BE2C (cell line): ENCODE results near the gene OMP.

ENCODE experiments used
- DNase-seq: peaks from one replicate; pipeline ENCODE4 v3.0.0-alpha.2; 2020
- H3K27me3 ChIP-seq: fragments of 250-450 bp; sonication (Bioruptor Pico); 2 replicates; pipeline ENCODE4 v1.5.1; 2020; ENCODE audit warnings: mild to moderate bottlenecking
- H3K36me3 ChIP-seq: fragments of 250-450 bp; sonication (Bioruptor Pico); 2 replicates; pipeline ENCODE4 v1.5.1; 2020; ENCODE audit warnings: mild to moderate bottlenecking
- H3K4me1 ChIP-seq: fragments of 250-450 bp; sonication (Bioruptor Pico); 2 replicates; pipeline ENCODE4 v1.5.1; 2020
- H3K4me3 ChIP-seq: 2 replicates; pipeline ENCODE4 v1.5.1; 2011; ENCODE audit warnings: low read depth, low read length
- H3K9me3 ChIP-seq: fragments of 250-450 bp; sonication (Bioruptor Pico); 2 replicates; pipeline ENCODE4 v1.5.1; 2020
- TF ChIP-seq, protein P1 (sequence below): IDR thresholded peaks from 2 replicates; pipeline ENCODE4 v1.5.1; 2012; ENCODE audit warnings: mild to moderate bottlenecking, low read depth, low read length

Gene OMP

GRCh38 chr11:77082838-77083565, 19.6 kb upstream of the OMP start:
- peaks cover 14% of the 10 kb centered on the region for H3K4me1 ChIP-seq
- H3K4me3 ChIP-seq: no peak overlapping the region
- DNase-seq: peak; percentile 71
- TF ChIP-seq, protein P1, sequence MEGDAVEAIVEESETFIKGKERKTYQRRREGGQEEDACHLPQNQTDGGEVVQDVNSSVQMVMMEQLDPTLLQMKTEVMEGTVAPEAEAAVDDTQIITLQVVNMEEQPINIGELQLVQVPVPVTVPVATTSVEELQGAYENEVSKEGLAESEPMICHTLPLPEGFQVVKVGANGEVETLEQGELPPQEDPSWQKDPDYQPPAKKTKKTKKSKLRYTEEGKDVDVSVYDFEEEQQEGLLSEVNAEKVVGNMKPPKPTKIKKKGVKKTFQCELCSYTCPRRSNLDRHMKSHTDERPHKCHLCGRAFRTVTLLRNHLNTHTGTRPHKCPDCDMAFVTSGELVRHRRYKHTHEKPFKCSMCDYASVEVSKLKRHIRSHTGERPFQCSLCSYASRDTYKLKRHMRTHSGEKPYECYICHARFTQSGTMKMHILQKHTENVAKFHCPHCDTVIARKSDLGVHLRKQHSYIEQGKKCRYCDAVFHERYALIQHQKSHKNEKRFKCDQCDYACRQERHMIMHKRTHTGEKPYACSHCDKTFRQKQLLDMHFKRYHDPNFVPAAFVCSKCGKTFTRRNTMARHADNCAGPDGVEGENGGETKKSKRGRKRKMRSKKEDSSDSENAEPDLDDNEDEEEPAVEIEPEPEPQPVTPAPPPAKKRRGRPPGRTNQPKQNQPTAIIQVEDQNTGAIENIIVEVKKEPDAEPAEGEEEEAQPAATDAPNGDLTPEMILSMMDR: no peak
- no peaks in the 10 kb centered on the region for H3K9me3 ChIP-seq
- H3K36me3 ChIP-seq: no peaks in the 10 kb centered on the region
- H3K27me3 ChIP-seq: no peaks in the 10 kb centered on the region

- Histone ChIP-seq H3K4me1 (peaks cover 14% of the 10 kb centered on the region), H3K36me3 (no peaks in the 10 kb centered on the region), H3K4me3 (no peak overlapping the region), H3K9me3 (no peaks in the 10 kb centered on the region), H3K27me3 (no peaks in the 10 kb centered on the region)
- TF ChIP-seq, protein P1: no peak
- peak; percentile 2 for DNase-seq
These were observed 18.9 kb upstream of the OMP start for GRCh38 chr11:77083566-77084245.

DNA sequence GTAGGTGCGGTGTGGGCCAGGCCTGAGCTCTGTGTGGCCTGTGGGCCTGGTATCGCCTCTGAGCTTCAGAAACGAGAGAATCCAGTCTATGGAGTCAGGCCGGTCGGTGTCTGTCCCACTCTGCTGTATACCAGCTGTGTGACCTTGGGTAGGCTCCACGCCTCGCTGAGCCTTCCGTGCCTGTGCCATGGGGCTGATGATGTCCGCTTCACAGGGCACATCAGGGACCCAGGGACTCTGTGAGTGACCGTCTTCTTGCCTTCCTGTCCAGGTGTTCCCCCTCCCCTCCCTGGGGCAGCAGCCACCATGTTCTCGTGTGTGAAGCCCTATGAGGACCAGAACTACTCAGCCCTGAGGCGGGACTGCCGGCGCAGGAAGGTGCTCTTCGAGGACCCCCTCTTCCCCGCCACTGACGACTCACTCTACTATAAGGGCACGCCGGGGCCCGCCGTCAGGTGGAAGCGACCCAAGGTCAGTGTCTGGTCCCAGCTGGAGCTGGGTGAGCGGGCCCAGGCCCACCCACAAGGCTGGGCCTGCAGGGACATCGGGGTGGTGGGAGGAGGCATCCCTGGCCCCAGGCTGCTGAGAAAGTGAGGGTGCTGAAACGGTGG, 18.0 kb upstream of the OMP start:
- Histone ChIP-seq H3K27me3 (no peaks in the 10 kb centered on the region), H3K9me3 (no peaks in the 10 kb centered on the region), H3K4me3 (no peak overlapping the region), H3K36me3 (no peaks in the 10 kb centered on the region), H3K4me1 (peaks cover 14% of the 10 kb centered on the region)
- TF ChIP-seq, protein P1: no peak
- DNase-seq: peak; percentile 7

DNA sequence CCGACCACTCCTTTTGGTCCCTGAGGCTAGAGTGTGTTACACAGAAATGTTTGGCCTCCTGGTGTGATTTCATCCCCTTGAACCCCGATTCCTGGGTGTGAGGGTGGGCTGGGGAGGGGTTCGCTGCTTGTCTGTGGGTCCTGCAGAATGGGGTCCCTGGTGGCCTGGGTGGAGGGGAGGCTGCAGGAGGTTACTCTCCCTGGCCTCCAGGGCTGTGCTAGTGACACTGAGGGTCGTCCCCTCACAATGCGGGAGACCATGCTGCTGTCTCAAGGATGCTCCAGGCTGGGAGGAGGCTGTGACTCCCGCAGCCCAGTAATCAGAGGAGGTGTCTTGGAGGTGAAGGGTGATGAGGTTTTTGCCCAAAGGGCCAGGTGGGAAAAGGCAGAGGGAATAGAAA, 17.0 kb upstream of the OMP start:
- TF ChIP-seq, protein P1: no peak
- peaks cover 14% of the 10 kb centered on the region for H3K4me1 ChIP-seq
- H3K4me3 ChIP-seq: no peak overlapping the region

DNA sequence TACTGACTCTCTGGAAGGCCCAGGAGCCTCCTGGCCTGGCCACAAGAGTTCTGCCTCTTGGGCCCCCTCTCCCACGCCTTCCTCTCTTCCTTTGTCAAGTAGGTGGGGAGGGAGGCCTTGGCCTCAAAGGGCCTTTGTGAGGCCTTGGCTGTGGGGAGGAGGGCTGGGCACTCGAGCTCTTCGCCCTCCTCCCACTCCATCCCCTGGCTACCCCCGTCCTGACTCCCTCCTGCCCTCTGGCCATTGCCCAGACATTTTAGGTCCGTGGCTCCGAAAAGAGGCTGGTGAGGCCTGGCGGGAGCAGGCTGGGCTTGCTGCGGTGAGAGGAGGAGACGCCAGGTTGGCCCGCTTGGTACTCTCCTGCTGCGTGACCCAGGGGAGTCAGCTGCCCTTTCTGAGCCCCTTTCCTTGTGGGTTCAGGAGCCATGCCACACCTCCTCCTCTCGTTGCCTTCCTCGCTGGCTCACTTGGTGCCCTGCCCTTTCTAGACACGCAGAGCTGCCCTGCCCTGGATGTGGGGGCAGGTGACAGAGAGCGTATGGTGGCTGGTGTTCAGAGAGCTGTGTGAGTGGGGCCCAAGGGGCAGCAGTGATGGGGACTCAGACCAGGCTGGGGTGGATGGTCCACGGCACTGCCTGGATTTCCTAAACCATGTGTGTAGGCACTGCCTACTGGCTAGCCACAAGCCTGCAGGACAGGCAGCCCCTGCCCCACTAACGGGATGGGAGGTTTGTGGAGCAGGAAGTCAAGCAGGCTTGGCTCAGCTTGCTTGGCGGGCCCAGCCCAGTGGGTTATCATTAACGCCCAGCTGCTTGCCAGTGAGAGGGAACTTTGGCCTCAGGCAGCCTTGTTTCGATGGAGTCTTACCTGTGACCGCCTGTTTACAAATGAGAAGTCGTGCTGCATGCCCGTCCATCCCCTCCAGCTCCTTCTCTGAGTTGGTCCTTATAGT, 15.8 kb upstream of the OMP start:
- H3K4me3 ChIP-seq: no peak overlapping the region

More for the DNA sequence above, 17.0 kb upstream of the OMP start:
- Histone ChIP-seq H3K27me3 (no peaks in the 10 kb centered on the region), H3K36me3 (no peaks in the 10 kb centered on the region), H3K9me3 (no peaks in the 10 kb centered on the region)
- DNase-seq: peak; percentile 2

More for the DNA sequence above, 15.8 kb upstream of the OMP start:
- TF ChIP-seq, protein P1: no peak
- no peaks in the 10 kb centered on the region for H3K36me3 ChIP-seq
- no peaks in the 10 kb centered on the region for H3K9me3 ChIP-seq
- H3K27me3 ChIP-seq: no peaks in the 10 kb centered on the region
- peak; percentile 4 for DNase-seq
- H3K4me1 ChIP-seq: peaks cover 8% of the 10 kb centered on the region
